Measurements from ENCODE around the gene ATP8A2.

ATP8A2 gene

GRCh38 chr13:25844559-25845434 is 473.0 kb downstream of the ATP8A2 start:
- Histone ChIP-seq H3K9me3 (ENCODE audit: control insufficient read depth in 2 of 2, low read length in 2 of 2) (no peaks in the 10 kb centered on the region), H3K27ac (ENCODE audit: low read length) (no peak overlapping the region), H3K36me3 (ENCODE audit: control insufficient read depth in 2 of 2, insufficient read depth in 2 of 2, low read length in 2 of 2) (no peaks in the 10 kb centered on the region), H3K27me3 (ENCODE audit: control insufficient read depth in 1 of 2, insufficient read depth in 2 of 2, low read length in 2 of 2) (peaks cover 0 to 2% of the 10 kb centered on the region in 2 donors), H3K4me3 (ENCODE audit: low read length in 2 of 2) (no peak overlapping the region), H3K4me1 (ENCODE audit: control insufficient read depth, insufficient read depth, low read length) (peaks cover 3% of the 10 kb centered on the region), H3K9ac (ENCODE audit: low read length in 2 of 2) (no peak overlapping the region)

- Histone ChIP-seq H3K9me3 (ENCODE audit: control insufficient read depth in 2 of 2, low read length in 2 of 2) (no peaks in the 10 kb centered on the region), H3K27me3 (ENCODE audit: control insufficient read depth in 1 of 2, insufficient read depth in 2 of 2, low read length in 2 of 2) (peaks cover 0 to 2% of the 10 kb centered on the region in 2 donors), H3K36me3 (ENCODE audit: control insufficient read depth in 2 of 2, insufficient read depth in 2 of 2, low read length in 2 of 2) (no peaks in the 10 kb centered on the region), H3K4me1 (ENCODE audit: control insufficient read depth, insufficient read depth, low read length) (peaks cover 3% of the 10 kb centered on the region), H3K9ac (ENCODE audit: low read length in 2 of 2) (no peak overlapping the region), H3K4me3 (ENCODE audit: low read length in 2 of 2) (no peak overlapping the region), H3K27ac (ENCODE audit: low read length) (no peak overlapping the region)
These were observed 474.6 kb downstream of the ATP8A2 start for GRCh38 chr13:25846222-25846984.

- Histone ChIP-seq H3K4me1 (ENCODE audit: control insufficient read depth, insufficient read depth, low read length) (peaks cover 3% of the 10 kb centered on the region), H3K36me3 (ENCODE audit: control insufficient read depth in 2 of 2, insufficient read depth in 2 of 2, low read length in 2 of 2) (no peaks in the 10 kb centered on the region), H3K27me3 (ENCODE audit: control insufficient read depth in 1 of 2, insufficient read depth in 2 of 2, low read length in 2 of 2) (peaks cover 0 to 2% of the 10 kb centered on the region in 2 donors), H3K27ac (ENCODE audit: low read length) (no peak overlapping the region), H3K9ac (ENCODE audit: low read length in 2 of 2) (no peak overlapping the region), H3K9me3 (ENCODE audit: control insufficient read depth in 2 of 2, low read length in 2 of 2) (no peaks in the 10 kb centered on the region), H3K4me3 (ENCODE audit: low read length in 2 of 2) (no peak overlapping the region)
These were observed 475.4 kb downstream of the ATP8A2 start for GRCh38 chr13:25847145-25847544.

- Histone ChIP-seq H3K27me3 (ENCODE audit: control insufficient read depth in 1 of 2, insufficient read depth in 2 of 2, low read length in 2 of 2) (peaks cover 0 to under 1% of the 10 kb centered on the region in 2 donors), H3K9ac (ENCODE audit: low read length in 2 of 2) (no peak overlapping the region), H3K4me1 (ENCODE audit: control insufficient read depth, insufficient read depth, low read length) (peaks cover 3% of the 10 kb centered on the region), H3K27ac (ENCODE audit: low read length) (no peak overlapping the region), H3K36me3 (ENCODE audit: control insufficient read depth in 2 of 2, insufficient read depth in 2 of 2, low read length in 2 of 2) (no peaks in the 10 kb centered on the region), H3K4me3 (ENCODE audit: low read length in 2 of 2) (no peak overlapping the region), H3K9me3 (ENCODE audit: control insufficient read depth in 2 of 2, low read length in 2 of 2) (no peaks in the 10 kb centered on the region)
These were observed 476.2 kb downstream of the ATP8A2 start for GRCh38 chr13:25847635-25848626.

GRCh38 chr13:25848812-25849745 is 477.3 kb downstream of the ATP8A2 start:
- H3K4me1 ChIP-seq (ENCODE audit: control insufficient read depth, insufficient read depth, low read length) = peaks cover 3% of the 10 kb centered on the region
- H3K9me3 ChIP-seq (ENCODE audit: control insufficient read depth in 2 of 2, low read length in 2 of 2) = no peaks in the 10 kb centered on the region
- no peak overlapping the region for H3K27ac ChIP-seq (ENCODE audit: low read length)
- no peak overlapping the region for H3K4me3 ChIP-seq (ENCODE audit: low read length in 2 of 2)
- H3K9ac ChIP-seq (ENCODE audit: low read length in 2 of 2) = no peak overlapping the region
- H3K36me3 ChIP-seq (ENCODE audit: control insufficient read depth in 2 of 2, insufficient read depth in 2 of 2, low read length in 2 of 2) = no peaks in the 10 kb centered on the region
- H3K27me3 ChIP-seq (ENCODE audit: control insufficient read depth in 1 of 2, insufficient read depth in 2 of 2, low read length in 2 of 2) = no peaks in the 10 kb centered on the region

GRCh38 chr13:25857830-25858229 is 486.1 kb downstream of the ATP8A2 start:
- Histone ChIP-seq H3K27ac (ENCODE audit: low read length) (no peak overlapping the region), H3K36me3 (ENCODE audit: control insufficient read depth in 2 of 2, insufficient read depth in 2 of 2, low read length in 2 of 2) (no peaks in the 10 kb centered on the region)

GRCh38 chr13:25859528-25859927 is 487.8 kb downstream of the ATP8A2 start:
- Histone ChIP-seq H3K4me1 (ENCODE audit: control insufficient read depth, insufficient read depth, low read length) (no peaks in the 10 kb centered on the region), H3K27me3 (ENCODE audit: control insufficient read depth in 1 of 2, insufficient read depth in 2 of 2, low read length in 2 of 2) (no peaks in the 10 kb centered on the region), H3K36me3 (ENCODE audit: control insufficient read depth in 2 of 2, insufficient read depth in 2 of 2, low read length in 2 of 2) (no peaks in the 10 kb centered on the region), H3K27ac (ENCODE audit: low read length) (no peak overlapping the region), H3K4me3 (ENCODE audit: low read length in 2 of 2) (no peak overlapping the region), H3K9ac (ENCODE audit: low read length in 2 of 2) (no peak overlapping the region), H3K9me3 (ENCODE audit: control insufficient read depth in 2 of 2, low read length in 2 of 2) (no peaks in the 10 kb centered on the region)

More at GRCh38 chr13:25857830-25858229, 486.1 kb downstream of the ATP8A2 start:
- Histone ChIP-seq H3K4me1 (ENCODE audit: control insufficient read depth, insufficient read depth, low read length) (no peaks in the 10 kb centered on the region), H3K9me3 (ENCODE audit: control insufficient read depth in 2 of 2, low read length in 2 of 2) (no peaks in the 10 kb centered on the region), H3K4me3 (ENCODE audit: low read length in 2 of 2) (no peak overlapping the region), H3K27me3 (ENCODE audit: control insufficient read depth in 1 of 2, insufficient read depth in 2 of 2, low read length in 2 of 2) (no peaks in the 10 kb centered on the region), H3K9ac (ENCODE audit: low read length in 2 of 2) (no peak overlapping the region)

- H3K4me3 ChIP-seq (ENCODE audit: low read length in 2 of 2) = no peak overlapping the region
- no peak overlapping the region for H3K9ac ChIP-seq (ENCODE audit: low read length in 2 of 2)
- peaks cover 0 to 5% of the 10 kb centered on the region in 2 donors for H3K27me3 ChIP-seq (ENCODE audit: control insufficient read depth in 1 of 2, insufficient read depth in 2 of 2, low read length in 2 of 2)
- H3K9me3 ChIP-seq (ENCODE audit: control insufficient read depth in 2 of 2, low read length in 2 of 2) = no peaks in the 10 kb centered on the region
- no peaks in the 10 kb centered on the region for H3K36me3 ChIP-seq (ENCODE audit: control insufficient read depth in 2 of 2, insufficient read depth in 2 of 2, low read length in 2 of 2)
- no peaks in the 10 kb centered on the region for H3K4me1 ChIP-seq (ENCODE audit: control insufficient read depth, insufficient read depth, low read length)
- no peak overlapping the region for H3K27ac ChIP-seq (ENCODE audit: low read length)
These were observed 488.5 kb downstream of the ATP8A2 start for GRCh38 chr13:25860265-25860664.

- Histone ChIP-seq H3K9me3 (ENCODE audit: control insufficient read depth in 2 of 2, low read length in 2 of 2) (no peaks in the 10 kb centered on the region), H3K36me3 (ENCODE audit: control insufficient read depth in 2 of 2, insufficient read depth in 2 of 2, low read length in 2 of 2) (no peaks in the 10 kb centered on the region), H3K4me1 (ENCODE audit: control insufficient read depth, insufficient read depth, low read length) (no peaks in the 10 kb centered on the region), H3K27ac (ENCODE audit: low read length) (no peak overlapping the region), H3K27me3 (ENCODE audit: control insufficient read depth in 1 of 2, insufficient read depth in 2 of 2, low read length in 2 of 2) (peaks cover 0 to 5% of the 10 kb centered on the region in 2 donors), H3K4me3 (ENCODE audit: low read length in 2 of 2) (no peak overlapping the region), H3K9ac (ENCODE audit: low read length in 2 of 2) (no peak overlapping the region)
These were observed 489.1 kb downstream of the ATP8A2 start for GRCh38 chr13:25860862-25861261.
